GM12892 (cell line): ENCODE results near the gene SCAMP3.

Experiments
- POLR2A ChIP-seq: IDR thresholded peaks from 2 replicates; pipeline ENCODE4 v1.6.1; 2011; ENCODE audit warnings: low read depth, low read length, control low read depth
- TAF1 ChIP-seq: IDR thresholded peaks from 2 replicates; pipeline ENCODE4 v1.6.1; 2011; ENCODE audit warnings: low read depth, mild to moderate bottlenecking, control low read depth, low read length, borderline replicate concordance

GRCh38 chr1:155285631-155286044 lies 23.5 kb upstream of the SCAMP3 start:
- no peak for TF ChIP-seq TAF1
- no peak for TF ChIP-seq POLR2A
